Measurements from ENCODE around the gene FUT3.

The FUT3 gene

GRCh38 chr19:5851302-5851701, at the start of gene FUT3:
FUT3 (minus strand) TSS chr19:5851449.
- no peak for TF ChIP-seq CTCF (IDR thresholded peaks at IDR 0.05; ENCODE audit: low read depth, low read length, missing control alignments)
- H3K4me3 ChIP-seq (ENCODE audit: low read depth, low read length) = no peak within 1 kb of the TSS
- DNase-seq (ENCODE audit: low read depth) = no peak

GRCh38 chr19:5900976-5901375, 49.7 kb upstream of the FUT3 start:
- no peak for TF ChIP-seq CTCF (IDR thresholded peaks at IDR 0.05; ENCODE audit: low read depth, low read length, missing control alignments)
- no peak overlapping the region for H3K4me3 ChIP-seq (ENCODE audit: low read depth, low read length)
- no peak for DNase-seq (ENCODE audit: low read depth)

- H3K4me3 ChIP-seq (ENCODE audit: low read depth, low read length) = no peak overlapping the region
- DNase-seq (ENCODE audit: low read depth) = no peak
- TF ChIP-seq CTCF (IDR thresholded peaks at IDR 0.05; ENCODE audit: low read depth, low read length, missing control alignments) = no peak
Observed at GRCh38 chr19:5899728-5900526, 48.7 kb upstream of the FUT3 start.

GRCh38 chr19:5897189-5897969, 46.1 kb upstream of the FUT3 start:
- no peak for DNase-seq (ENCODE audit: low read depth)
- H3K4me3 ChIP-seq (ENCODE audit: low read depth, low read length) = no peak overlapping the region
- no peak for TF ChIP-seq CTCF (IDR thresholded peaks at IDR 0.05; ENCODE audit: low read depth, low read length, missing control alignments)

- TF ChIP-seq CTCF (IDR thresholded peaks at IDR 0.05; ENCODE audit: low read depth, low read length, missing control alignments) = no peak
- DNase-seq (ENCODE audit: low read depth) = no peak
- no peak overlapping the region for H3K4me3 ChIP-seq (ENCODE audit: low read depth, low read length)
Observed at GRCh38 chr19:5896365-5897076, 45.3 kb upstream of the FUT3 start.

- no peak for DNase-seq (ENCODE audit: low read depth)
- no peak for TF ChIP-seq CTCF (IDR thresholded peaks at IDR 0.05; ENCODE audit: low read depth, low read length, missing control alignments)
- H3K4me3 ChIP-seq (ENCODE audit: low read depth, low read length) = no peak overlapping the region
Observed at GRCh38 chr19:5895890-5896289, 44.6 kb upstream of the FUT3 start.

Measured in GM12864 (cell line).